ENCODE data around the gene IFITM10. TPM values are rescaled to one million over a fixed set of nuclear protein-coding genes. Genes with fewer than 3 reads are reported as not detected.
A peak's percentile ranks its signal among the peaks of the same experiment; 100 is the strongest.

The IFITM10 gene
- total RNA-seq, 1 donor from 2014 or later: 2.0 TPM

GRCh38 chr11:1755692-1756561 lies 5.5 kb upstream of the IFITM10 start:
- intact Hi-C loops (cut with DNase I): no loop called here
- peak; percentile 80 for DNase-seq (ENCODE audit: low spot score)

GRCh38 chr11:1755344-1755691 lies 4.9 kb upstream of the IFITM10 start:
- intact Hi-C loops (cut with DNase I): no loop called here
- DNase-seq (ENCODE audit: low spot score): no peak

- DNase-seq (ENCODE audit: low spot score): no peak
- intact Hi-C loops (cut with DNase I): no loop called here
Observed at GRCh38 chr11:1754376-1755150, 4.2 kb upstream of the IFITM10 start.

- DNase-seq (ENCODE audit: low spot score): no peak
- intact Hi-C loops (cut with DNase I): no loop called here
Observed at GRCh38 chr11:1753929-1754305, 3.5 kb upstream of the IFITM10 start.

- DNase-seq (ENCODE audit: low spot score): no peak
- intact Hi-C loops (cut with DNase I): no loop called here
Observed at GRCh38 chr11:1753229-1753928, 3.0 kb upstream of the IFITM10 start.

- DNase-seq (ENCODE audit: low spot score): no peak
- intact Hi-C loops (cut with DNase I): no loop called here
Observed at GRCh38 chr11:1752907-1753228, 2.5 kb upstream of the IFITM10 start.

- no peak for DNase-seq (ENCODE audit: low spot score)
- intact Hi-C loops (cut with DNase I): no loop called here
Observed at GRCh38 chr11:1751999-1752906, 1.9 kb upstream of the IFITM10 start.

GRCh38 chr11:1751531-1751921 lies 1.1 kb upstream of the IFITM10 start:
- intact Hi-C loops (cut with DNase I): no loop called here
- DNase-seq (ENCODE audit: low spot score): peak; percentile 78

GRCh38 chr11:1750840-1751530 lies 590 bp upstream of the IFITM10 start:
- intact Hi-C loops (cut with DNase I): no loop called here
- no peak for DNase-seq (ENCODE audit: low spot score)

- DNase-seq (ENCODE audit: low spot score): no peak
- intact Hi-C loops (cut with DNase I): no loop called here
Observed at GRCh38 chr11:1749395-1750351, 722 bp downstream of the IFITM10 start.

- DNase-seq (ENCODE audit: low spot score): no peak
- intact Hi-C loops (cut with DNase I): no loop called here
Observed at GRCh38 chr11:1748636-1749394, 1.6 kb downstream of the IFITM10 start.

GRCh38 chr11:1747753-1748635 lies 2.4 kb downstream of the IFITM10 start:
- no peak for DNase-seq (ENCODE audit: low spot score)
- intact Hi-C loops (cut with DNase I): no loop called here

- intact Hi-C loops (cut with DNase I): no loop called here
- DNase-seq (ENCODE audit: low spot score): no peak
Observed at GRCh38 chr11:1746956-1747752, 3.2 kb downstream of the IFITM10 start.

- peak; percentile 77 for DNase-seq (ENCODE audit: low spot score)
- intact Hi-C loops (cut with DNase I): no loop called here
Observed at GRCh38 chr11:1746511-1746931, 3.9 kb downstream of the IFITM10 start.

- DNase-seq (ENCODE audit: low spot score): peak; percentile 29
- intact Hi-C loops (cut with DNase I): no loop called here
Observed at GRCh38 chr11:1745701-1746320, 4.6 kb downstream of the IFITM10 start.

All from cardiac septum (tissue), 1 donor.